Stomach (tissue), 9 donors: ENCODE measurements around the gene WDR4. TPM values are rescaled to one million over a fixed set of nuclear protein-coding genes. Genes with fewer than 3 reads are reported as not detected.
A peak's percentile ranks its signal among the peaks of the same experiment; 100 is the strongest.

ENCODE experiments used
- DNase-seq, 2 donors: peaks; one replicate each; pipeline versions ENCODE4 v3.0.0 to v3.0.0-alpha.2; 2013 to 2019
- H3K27ac ChIP-seq, 5 donors: fragments of 200-600 bp in 4 of 5; sonication (generic) in 4 of 5; one replicate each; pipeline ENCODE4 v1.5.1; 2013 to 2019; ENCODE audit warnings: mild to moderate bottlenecking in 1 of 5, moderate library complexity in 1 of 5
- H3K27me3 ChIP-seq, 3 donors: fragments of 200-600 bp; sonication (generic); one replicate each; pipeline ENCODE4 v1.5.1; 2017 to 2019; ENCODE audit warnings: mixed run types in 1 of 3
- H3K36me3 ChIP-seq, 4 donors: fragments of 200-600 bp; sonication (generic); 1 replicate in 3 of 4; 2 replicates in 1 of 4; pipeline ENCODE4 v1.5.1; 2016 to 2019
- H3K4me1 ChIP-seq, 4 donors: fragments of 200-600 bp; sonication (generic); one replicate each; pipeline ENCODE4 v1.5.1; 2016 to 2019
- H3K4me3 ChIP-seq, 4 donors: fragments of 200-600 bp; sonication (generic) in 3 of 4; one replicate each; pipeline ENCODE4 v1.5.1; 2016 to 2019; ENCODE audit warnings: mild to moderate bottlenecking in 1 of 4
- H3K9me3 ChIP-seq, 4 donors: fragments of 200-600 bp; sonication (generic); one replicate each; pipeline ENCODE4 v1.5.1; 2016 to 2019
- EP300 ChIP-seq: sonication (generic); formaldehyde crosslinking; IDR thresholded peaks from one replicate; pipeline ENCODE4 v1.6.1; 2017; ENCODE audit warnings: antibody characterized with exemption
- POLR2A ChIP-seq, 4 donors: fragments of 450-650 bp; IDR thresholded peaks; one replicate each; pipeline ENCODE4 v1.6.1; 2016; ENCODE audit warnings: antibody characterized with exemption in 4 of 4, control low read depth in 2 of 4, mild to moderate bottlenecking in 1 of 4, moderate library complexity in 1 of 4
- POLR2AphosphoS5 ChIP-seq, 3 donors: sonication (generic); formaldehyde crosslinking; IDR thresholded peaks; one replicate each; pipeline ENCODE4 v1.6.1; 2016; ENCODE audit warnings: antibody characterized with exemption in 3 of 3
- WGBS, 5 donors: extraction: QIAGEN DNeasy Blood & Tissue Kit in 3 of 5; methylation state at CpG; one replicate each; pipeline versions ENCODE4 v1.1.5 to v1.1.7; 2013 to 2018; 5-methylcytosine and 5-hydroxymethylcytosine counted together
- intact Hi-C: fragments of 100-400 bp; cut with DNase I; formaldehyde crosslinking; loops from one replicate; pipeline ENCODE4 v1.15.1; 2023; ENCODE audit warnings: low total_unique reads
- polyA plus RNA-seq, 3 donors: library from polyadenylated mRNA; stranded (reverse); fragments of 200-250 nt; gene quantifications; one replicate each; pipeline ENCODE4 v1.2.3, GENCODE V29; 2013
- total RNA-seq, 5 donors: library from RNA; depleted of rRNA; stranded (reverse); fragments of >200 nt; gene quantifications; one replicate each; pipeline versions ENCODE4 v1.1.0 to v1.2.3, GENCODE V29; 2014 to 2016
- TF ChIP-seq, protein P1 (sequence below), 7 experiments: fragments of 450-650 bp in 4 of 7; fragments of 200-600 bp in 3 of 7; sonication (generic) in 3 of 7; IDR thresholded peaks; one replicate each; pipeline ENCODE4 v1.5.1; 2016 to 2019; ENCODE audit warnings: antibody characterized with exemption in 7 of 7, control low read depth in 2 of 7, mild to moderate bottlenecking in 1 of 7
- donor health status: healthy with polysubstance abuse.
- donor health status: Bipolar disorder and iron deficiency.
- donor health status: healthy.

WDR4 gene
- total and polyA plus RNA-seq, 8 donors: 7.5 to 285 (median 9.5) TPM

DNA sequence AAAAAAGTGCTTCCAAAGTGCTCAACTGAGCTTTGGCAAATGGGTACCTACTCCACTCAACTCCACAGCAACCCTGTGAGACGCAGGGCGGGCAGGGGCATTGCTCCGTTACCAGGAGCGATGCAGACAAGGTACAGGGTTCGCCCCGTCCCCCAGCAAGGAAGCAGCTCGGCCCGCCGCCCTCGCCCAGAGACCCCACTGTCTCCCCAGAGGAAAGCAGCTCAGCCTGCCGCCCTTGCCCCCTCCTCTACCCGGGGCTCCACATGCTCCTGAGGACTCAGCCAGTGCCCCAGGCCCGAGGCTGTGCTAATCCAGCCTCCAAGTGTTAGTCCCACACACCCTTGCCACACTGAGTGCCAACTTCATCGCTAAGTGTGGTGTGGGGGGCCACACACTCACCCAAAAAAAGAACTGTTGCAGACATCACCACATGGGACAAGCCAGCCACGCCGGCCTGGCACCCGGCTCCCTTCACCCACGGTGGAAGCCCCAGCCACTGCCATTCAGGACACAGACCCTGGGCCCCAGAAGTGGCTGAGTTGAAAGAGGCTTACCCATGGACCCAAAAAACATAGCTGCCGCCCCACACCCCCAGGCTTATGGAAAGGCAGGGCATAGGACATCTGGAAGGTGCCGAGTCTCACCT lies 26.3 kb downstream of the WDR4 start:
- TF ChIP-seq POLR2AphosphoS5 (IDR thresholded peaks at IDR 0.05) (no peak), EP300 (no peak), POLR2A (IDR thresholded peaks at IDR 0.05) (no peak)
- TF ChIP-seq, protein P1, sequence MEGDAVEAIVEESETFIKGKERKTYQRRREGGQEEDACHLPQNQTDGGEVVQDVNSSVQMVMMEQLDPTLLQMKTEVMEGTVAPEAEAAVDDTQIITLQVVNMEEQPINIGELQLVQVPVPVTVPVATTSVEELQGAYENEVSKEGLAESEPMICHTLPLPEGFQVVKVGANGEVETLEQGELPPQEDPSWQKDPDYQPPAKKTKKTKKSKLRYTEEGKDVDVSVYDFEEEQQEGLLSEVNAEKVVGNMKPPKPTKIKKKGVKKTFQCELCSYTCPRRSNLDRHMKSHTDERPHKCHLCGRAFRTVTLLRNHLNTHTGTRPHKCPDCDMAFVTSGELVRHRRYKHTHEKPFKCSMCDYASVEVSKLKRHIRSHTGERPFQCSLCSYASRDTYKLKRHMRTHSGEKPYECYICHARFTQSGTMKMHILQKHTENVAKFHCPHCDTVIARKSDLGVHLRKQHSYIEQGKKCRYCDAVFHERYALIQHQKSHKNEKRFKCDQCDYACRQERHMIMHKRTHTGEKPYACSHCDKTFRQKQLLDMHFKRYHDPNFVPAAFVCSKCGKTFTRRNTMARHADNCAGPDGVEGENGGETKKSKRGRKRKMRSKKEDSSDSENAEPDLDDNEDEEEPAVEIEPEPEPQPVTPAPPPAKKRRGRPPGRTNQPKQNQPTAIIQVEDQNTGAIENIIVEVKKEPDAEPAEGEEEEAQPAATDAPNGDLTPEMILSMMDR (IDR thresholded peaks at IDR 0.05): no peak
- H3K27ac ChIP-seq: no peak overlapping the region
- H3K27me3 ChIP-seq: no peaks in the 10 kb centered on the region
- H3K4me3 ChIP-seq: no peak overlapping the region
- peaks cover 78 to 100% (median 95%) of the 10 kb centered on the region in 4 donors for H3K36me3 ChIP-seq
- intact Hi-C loops: no loop called here
- H3K9me3 ChIP-seq: no peaks in the 10 kb centered on the region
- no peaks in the 10 kb centered on the region for H3K4me1 ChIP-seq
- WGBS, 5 donors: 93 to 98% (median 97%) methylated on average over 7 to 20 of the region's 20 CpGs
- no peak for DNase-seq

DNA sequence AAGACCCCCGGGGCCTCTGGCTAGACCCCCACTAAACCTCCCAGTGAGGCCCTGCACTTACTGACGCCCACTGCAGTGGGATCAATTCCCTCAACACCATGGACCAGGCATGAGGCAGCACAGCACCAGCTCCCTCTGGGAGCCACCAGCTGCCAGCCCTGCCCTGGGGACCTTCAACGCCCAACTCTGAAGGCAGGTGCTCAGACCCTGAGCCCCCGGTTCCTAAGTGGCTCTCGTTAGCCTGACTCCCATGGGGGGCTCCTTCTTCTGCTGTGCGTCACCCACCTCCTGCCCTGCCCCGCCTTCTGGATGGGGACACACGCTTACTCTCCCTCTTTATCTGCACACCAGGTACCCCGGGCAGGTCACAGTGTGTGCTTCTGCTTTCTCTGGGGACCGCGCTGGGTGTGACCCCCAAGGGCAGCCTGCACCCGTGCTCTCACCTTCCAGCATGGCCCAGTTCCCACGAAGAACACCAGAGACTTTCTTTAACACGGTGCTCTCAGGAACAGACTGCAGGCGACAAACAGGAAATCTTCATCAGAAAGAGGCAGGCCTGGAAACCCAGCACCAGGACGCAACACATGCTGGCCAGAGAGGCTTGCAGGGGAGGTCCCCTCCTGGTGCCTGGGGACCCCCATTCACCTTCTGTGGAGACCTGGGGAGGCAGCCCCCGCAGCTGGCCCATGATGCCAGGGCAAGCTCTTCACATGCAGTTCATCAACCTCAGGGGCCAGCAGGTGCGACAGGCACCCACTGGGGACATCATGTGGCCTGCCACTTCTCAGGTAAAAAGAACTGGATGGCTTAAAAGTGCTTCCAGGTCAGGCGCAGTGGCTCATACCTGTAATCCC lies 27.3 kb downstream of the WDR4 start:
- Histone ChIP-seq H3K4me3 (no peak overlapping the region), H3K27me3 (no peaks in the 10 kb centered on the region), H3K9me3 (no peaks in the 10 kb centered on the region), H3K4me1 (no peaks in the 10 kb centered on the region), H3K36me3 (peaks cover 77 to 100% (median 95%) of the 10 kb centered on the region in 4 donors), H3K27ac (no peak overlapping the region)
- intact Hi-C loops: no loop called here
- DNase-seq: no peak
- TF ChIP-seq, protein P1 (IDR thresholded peaks at IDR 0.05): no peak
- no peak for TF ChIP-seq EP300
- TF ChIP-seq POLR2AphosphoS5 (IDR thresholded peaks at IDR 0.05): no peak
- no peak for TF ChIP-seq POLR2A (IDR thresholded peaks at IDR 0.05)
- WGBS, 5 donors: 93 to 96% (median 95%) methylated on average over 15 to 19 of the region's 19 CpGs

GRCh38 chr21:42850866-42851391 lies 28.4 kb downstream of the WDR4 start:
- intact Hi-C loops: no loop called here
- 83 to 85% (median 84%) methylated on average over 21 of the region's 21 CpGs; no CpG with 5 or more reads in 1 of the 5 donors for WGBS, 5 donors
- no peaks in the 10 kb centered on the region for H3K27me3 ChIP-seq

DNA sequence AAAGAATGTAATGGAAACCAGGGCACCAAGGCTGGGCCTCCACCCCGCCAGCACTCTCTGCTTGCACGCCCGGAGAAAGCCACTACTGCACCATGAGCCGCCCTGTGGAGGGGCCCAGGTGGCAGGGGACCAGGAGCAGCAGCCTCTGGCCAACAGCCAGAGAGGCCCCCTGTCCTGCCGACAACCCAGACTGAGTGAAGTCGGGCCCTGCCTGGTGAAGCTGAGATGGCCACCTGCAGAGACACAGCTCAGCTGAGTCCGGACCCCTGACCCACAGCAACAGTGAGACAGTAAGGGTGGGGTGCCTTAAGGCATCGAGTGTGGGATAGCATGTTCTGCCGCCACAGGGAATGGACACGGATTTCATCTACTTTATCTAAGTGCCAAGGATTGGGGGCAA lies 28.9 kb downstream of the WDR4 start:
- no peak for DNase-seq
- 83 to 94% (median 90%) methylated on average over 10 of the region's 10 CpGs; no CpG with 5 or more reads in 1 of the 5 donors for WGBS, 5 donors
- intact Hi-C loops: no loop called here

More at GRCh38 chr21:42850866-42851391, 28.4 kb downstream of the WDR4 start:
- peaks cover 66 to 100% (median 95%) of the 10 kb centered on the region in 4 donors for H3K36me3 ChIP-seq
- H3K27ac ChIP-seq: no peak overlapping the region
- peak in 1 of 2 donors; percentile 34 for DNase-seq
- no peak for TF ChIP-seq POLR2A (IDR thresholded peaks at IDR 0.05)
- TF ChIP-seq POLR2AphosphoS5 (IDR thresholded peaks at IDR 0.05): no peak
- no peak for TF ChIP-seq EP300
- TF ChIP-seq, protein P1 (IDR thresholded peaks at IDR 0.05): peak in 2 of 7 experiments; percentile 32 to 42
- H3K4me3 ChIP-seq: no peak overlapping the region
- H3K9me3 ChIP-seq: no peaks in the 10 kb centered on the region
- peaks cover 0 to under 1% (median under 1%) of the 10 kb centered on the region in 4 donors for H3K4me1 ChIP-seq

More for the DNA sequence above, 28.9 kb downstream of the WDR4 start:
- Histone ChIP-seq H3K36me3 (peaks cover 61 to 100% (median 95%) of the 10 kb centered on the region in 4 donors), H3K27me3 (no peaks in the 10 kb centered on the region), H3K9me3 (no peaks in the 10 kb centered on the region), H3K4me3 (no peak overlapping the region), H3K4me1 (peaks cover 0 to 6% (median 3%) of the 10 kb centered on the region in 4 donors), H3K27ac (no peak overlapping the region)
- TF ChIP-seq POLR2A (IDR thresholded peaks at IDR 0.05) (no peak), POLR2AphosphoS5 (IDR thresholded peaks at IDR 0.05) (no peak), EP300 (no peak)
- TF ChIP-seq, protein P1 (IDR thresholded peaks at IDR 0.05): no peak
